ENCODE results near the gene BARX2. TPM values are rescaled to one million over a fixed set of nuclear protein-coding genes. Genes with fewer than 3 reads are reported as not detected.

The BARX2 gene
- polyA plus RNA-seq, 1 donor, result 0.31 TPM

DNA sequence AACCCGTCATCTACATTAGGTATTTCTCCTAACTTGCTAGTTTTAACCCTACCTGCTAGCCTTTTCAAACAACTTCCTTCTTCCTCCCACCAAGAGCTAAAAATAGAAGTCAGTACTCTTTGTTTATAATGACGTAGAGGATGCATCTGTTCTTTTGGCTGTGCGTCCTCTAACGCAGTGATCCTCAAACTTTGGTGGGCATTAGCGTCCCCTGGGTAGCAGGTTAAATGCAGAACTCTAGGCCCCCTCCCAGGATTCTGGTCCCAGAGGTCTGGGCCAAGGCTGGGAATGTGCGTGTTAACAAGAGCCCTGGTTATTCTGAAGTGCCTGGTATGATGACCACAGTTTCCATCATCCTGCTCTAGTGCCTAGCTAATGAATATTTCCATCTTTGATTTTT, 67.6 kb downstream of the BARX2 start:
- DNase-seq, result no peak

DNA sequence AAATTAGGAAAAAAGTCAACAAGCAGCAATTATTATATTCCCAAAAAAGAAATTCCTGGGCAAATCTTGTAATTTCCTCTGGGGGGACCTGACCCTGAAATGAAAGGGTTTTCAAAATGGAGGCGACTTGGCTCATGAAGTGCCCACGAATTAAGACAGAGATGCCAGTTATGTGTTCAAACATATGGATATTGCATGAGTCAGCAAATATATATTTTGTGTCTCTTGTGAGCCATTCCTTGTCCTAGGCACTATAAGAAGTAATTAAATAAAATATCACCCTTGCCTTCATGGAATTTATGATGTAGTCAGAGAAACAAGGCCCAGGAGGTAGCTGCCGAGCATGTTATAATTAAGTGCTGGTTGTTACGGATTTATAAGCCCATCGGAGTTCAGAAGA, 68.6 kb downstream of the BARX2 start:
- DNase-seq, result no peak

DNA sequence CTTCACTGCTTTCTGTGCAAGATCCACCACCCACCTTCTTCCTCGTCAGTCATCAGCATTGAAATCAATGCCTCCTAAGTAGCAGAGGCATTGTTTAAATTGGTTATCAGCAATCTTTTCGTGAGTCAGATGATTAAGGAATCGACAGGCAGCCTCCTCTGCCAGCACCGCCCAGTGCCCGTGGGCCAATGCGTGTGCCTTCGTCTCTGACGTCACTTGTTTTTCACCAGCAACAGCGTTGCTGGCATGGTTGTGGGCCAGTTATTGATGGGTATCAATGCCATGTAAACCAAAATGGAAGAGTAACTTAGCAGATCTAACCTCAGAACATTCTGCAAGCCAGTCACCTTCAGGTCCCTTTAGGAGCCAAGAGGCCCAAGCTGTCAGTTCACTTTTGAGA, 69.6 kb downstream of the BARX2 start:
- DNase-seq, result no peak

DNA sequence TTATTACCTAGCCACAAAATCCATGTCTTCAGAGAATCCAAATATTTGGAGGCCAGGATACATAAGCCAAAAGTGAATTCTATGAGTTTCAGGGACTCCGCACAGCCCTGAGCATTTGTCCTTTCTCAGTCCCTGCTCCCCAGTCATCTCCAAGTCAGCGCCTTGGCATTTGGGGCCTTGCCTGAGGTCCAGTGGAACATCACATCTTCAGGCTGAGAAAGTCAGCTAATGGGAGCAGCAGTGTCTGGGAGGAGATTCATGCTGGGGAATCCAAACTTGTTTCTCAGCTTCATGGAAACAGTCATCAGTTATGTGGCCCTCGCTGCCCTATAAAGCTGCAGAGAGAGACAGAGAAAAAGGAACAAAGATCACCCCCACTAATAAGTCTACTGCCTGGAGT, 70.9 kb downstream of the BARX2 start:
- no peak for DNase-seq

DNA sequence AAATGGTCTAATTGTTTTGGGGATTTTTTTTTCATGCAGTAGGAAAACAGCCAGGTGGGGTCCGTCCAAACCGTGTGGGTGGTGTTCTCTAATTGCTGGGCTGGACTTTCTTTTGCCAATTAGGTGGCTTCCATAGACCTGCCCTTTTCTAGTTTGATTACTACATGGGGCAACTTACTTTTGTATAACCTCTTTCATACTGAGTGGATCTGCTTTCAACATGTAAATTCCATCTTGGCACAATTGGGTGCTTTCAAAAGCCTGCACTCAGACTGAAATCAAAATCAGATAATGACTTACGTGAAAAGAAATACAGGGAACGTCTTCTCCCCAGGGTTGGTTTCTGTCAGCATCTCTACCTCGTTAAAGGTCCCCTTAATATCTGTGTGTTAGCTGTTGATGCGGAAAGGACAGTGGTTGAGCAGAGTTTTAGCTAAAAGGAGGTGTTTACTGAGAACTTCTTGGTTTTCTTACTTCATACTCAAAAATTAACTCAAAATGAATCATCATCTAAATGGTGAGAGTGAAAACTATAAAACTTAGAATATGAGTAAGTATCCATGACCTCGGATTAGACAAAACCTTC, 72.1 kb downstream of the BARX2 start:
- DNase-seq, result no peak

DNA sequence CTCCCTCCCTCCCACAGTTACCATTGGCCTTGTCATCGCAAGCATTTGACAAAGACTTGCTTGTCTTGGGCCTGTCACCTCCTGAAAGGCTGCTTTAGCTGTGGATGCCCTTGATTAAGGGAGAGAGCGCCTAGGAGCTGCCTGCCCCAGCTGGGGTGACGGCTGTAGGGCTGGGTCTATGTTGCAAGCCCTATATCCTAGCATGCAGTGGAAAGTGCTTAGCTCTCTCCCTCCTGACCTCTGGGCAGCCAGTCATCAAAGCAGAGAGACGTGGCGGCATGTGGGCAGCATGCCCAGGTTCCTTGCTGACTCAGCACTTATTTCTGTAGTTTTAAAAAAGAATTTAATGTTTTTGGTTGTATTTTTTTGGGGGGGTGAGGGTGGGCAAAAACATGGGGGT, 75.9 kb downstream of the BARX2 start:
- no peak for DNase-seq

DNA sequence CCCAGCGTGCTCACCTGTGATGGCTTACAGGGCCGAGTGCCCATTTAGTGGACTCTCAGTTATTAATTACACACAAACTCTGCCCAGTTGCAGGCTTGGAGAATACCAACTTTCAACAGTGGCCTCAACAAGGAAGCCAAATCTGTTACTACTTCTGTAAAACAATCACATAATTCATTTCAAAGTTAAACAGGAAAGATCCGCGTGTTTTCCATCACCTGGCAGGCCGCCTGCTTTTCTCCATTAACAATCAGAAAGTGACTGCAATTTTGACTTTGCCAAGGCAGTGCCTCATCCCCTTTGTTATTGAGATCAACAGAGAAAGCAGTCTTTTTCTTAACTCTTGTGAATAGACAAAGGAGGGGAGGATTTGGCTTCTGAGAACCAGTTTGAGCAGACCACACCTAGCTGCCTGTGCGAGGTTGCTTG, 77.7 kb downstream of the BARX2 start:
- no peak for DNase-seq

DNA sequence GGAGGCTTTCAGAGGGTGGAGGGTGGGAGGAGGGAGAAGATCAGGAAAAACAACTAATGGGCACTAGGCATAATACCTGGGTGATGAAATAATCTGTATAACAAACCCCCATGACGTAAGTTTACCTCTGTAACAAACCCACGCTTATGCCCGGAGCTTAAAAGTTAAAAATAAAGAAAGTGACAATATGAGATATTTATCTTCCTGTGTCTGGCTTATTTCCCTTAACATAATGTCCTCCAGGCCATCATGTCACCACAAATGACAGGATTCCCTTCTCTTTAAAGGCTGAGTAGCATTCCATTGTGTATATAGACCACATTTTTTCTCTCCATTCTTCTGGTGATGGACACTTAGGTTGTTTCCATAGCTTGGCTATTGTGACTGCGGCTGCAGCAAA, 79.5 kb downstream of the BARX2 start:
- no peak for DNase-seq

DNA sequence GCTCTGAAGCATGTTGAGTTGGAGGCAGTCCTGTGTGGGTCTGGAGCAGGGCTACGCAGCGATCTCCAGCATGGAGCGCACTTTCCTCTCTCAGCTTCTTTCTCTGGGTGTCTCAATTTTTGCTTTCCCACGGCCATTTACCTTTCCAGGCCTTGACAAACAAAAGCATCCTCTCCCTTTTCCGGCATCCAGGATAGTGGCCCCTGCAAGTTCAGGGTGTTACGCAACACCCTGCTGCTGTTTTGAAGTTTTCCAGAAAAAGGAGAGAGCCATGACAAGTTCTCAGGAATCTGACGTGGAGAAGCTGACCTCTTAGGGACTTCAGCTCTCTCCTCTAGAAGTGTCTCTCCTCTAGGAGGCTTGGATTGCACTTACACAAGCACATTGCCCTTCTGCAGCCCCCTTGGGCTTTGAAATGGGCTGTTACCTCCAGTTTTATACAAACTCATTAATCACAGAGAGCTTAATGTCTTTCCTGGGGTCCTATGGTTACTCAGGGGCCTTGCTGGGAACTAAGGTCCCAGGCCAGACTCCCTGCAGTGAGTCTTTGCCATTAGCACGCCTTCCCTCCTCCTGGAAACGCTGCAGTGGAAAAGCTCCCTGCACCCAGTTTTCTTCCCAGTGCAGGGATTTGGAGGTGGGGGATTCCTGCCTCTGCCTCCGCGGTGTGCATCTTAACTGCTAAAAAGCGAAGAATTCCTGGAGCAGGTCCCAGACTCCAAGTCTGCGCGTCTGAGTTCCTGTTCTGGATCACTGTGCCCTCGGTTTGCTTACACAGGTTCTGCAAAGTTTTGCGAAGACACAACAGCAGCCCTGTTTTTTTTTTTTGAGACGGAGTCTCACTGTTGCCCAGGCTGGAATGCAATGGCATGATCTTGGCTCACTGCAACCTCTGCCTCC, 80.4 kb downstream of the BARX2 start:
- no peak for DNase-seq

DNA sequence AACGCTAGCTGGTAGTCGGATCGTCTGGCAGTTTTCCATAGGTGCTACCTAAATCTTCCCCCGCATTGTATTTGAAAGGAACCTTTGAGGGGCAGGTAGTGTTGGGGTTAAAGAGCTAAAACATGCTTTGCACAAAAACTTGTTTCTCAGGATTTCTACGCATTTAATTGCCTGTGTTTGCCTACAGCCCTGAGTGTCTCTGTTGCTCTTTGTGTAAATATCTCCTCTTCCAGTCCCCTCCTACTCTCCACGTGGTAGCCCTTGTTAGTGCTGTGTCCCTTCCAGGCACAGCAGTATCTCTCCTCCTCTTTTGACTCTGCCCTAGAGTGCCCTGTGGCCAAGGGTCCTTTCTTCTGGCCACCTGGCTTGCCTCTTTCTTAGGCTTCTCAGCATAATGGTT, 81.7 kb downstream of the BARX2 start:
- DNase-seq, result no peak

DNA sequence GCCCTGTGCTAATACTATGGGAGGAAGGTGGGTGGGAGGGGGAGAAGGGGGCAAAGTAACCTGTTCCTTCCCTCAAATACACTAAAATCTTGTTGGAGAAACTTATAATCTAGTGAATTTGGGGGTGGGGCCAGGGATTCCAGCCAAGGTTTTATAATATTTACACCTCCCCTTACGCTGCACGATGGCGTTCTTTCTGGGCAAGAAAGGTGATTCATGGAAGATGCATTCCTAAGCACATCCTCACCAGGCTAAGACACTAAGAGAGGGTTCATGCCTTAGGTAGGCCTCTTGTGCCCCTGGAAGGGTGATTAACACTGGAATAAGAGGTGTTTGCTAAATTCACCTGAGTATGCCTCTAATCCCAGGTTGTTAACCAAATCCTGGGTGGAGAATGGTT, 82.6 kb downstream of the BARX2 start:
- DNase-seq, result no peak

DNA sequence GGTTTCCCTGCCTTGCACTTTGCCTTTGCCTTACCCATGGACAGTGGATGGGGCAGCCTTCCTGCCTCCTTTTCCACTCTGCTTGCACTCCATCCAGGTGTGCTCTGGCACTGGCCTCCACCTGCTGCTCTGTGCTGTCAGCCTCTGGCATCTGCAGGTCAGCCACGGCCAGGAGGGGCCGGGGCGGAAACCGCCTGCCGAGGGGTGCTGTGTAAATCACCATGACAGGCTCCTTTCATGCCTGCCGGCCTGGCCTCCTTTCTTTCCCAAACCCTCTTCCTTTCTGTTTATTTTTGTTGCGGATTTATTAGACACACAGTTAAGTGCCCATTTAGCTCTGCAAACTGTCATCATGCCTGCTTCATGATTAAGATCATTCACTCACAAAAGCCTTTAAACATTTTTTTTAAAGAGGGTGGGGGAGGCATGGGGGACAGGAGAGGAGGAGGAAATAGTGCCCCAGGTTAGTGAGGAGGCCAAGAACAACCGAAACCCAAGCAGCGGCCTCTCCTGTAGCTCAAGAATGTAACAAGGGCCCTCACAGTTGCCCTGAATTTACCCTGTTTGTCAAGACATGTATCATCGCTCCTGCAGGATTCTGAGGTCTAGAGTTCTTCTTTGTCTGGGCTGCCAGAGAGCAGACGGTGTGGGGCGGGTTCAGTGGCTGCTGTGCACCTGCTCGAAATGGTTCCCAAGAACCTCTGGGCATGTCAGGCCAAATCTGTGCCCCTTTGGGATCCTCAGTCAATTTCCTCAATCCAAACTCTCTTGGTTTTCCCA, 83.3 kb downstream of the BARX2 start:
- no peak for DNase-seq

DNA sequence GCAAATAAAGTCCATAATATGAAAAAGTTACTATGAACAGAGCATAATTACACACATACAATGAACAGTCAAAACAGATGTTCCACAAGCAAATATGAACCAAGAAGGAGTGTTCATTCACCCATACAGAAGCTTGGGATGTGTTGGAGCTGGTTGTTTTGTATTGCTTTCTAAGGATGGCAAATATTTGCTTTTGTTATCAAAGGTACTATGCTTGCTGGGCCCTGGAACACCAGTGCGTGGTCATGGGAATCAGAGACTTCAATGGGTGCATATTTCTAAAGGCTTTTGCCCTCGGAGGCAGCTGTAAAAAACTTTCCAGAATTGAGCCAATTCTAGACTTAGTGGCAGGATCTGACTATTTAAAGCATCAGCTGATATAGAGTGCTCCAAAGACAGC, 85.1 kb downstream of the BARX2 start:
- no peak for DNase-seq

DNA sequence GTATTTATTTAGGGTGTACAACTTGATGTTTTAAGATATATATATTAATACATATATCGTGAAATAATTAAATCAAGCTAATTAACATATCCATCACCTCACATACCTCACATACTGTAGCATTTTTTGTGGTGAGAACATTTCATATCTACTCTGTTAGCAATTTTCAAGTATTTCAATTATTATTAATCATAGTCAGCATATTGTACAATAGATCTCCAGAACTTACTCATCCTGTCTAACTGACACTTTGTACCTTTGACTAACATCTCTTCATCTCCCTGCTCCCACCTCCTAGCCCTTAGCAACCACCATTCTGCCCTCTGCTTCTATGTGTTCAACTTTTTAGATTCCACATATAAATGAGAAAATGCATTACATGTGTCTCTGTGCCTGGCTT, 108.4 kb downstream of the BARX2 start:
- no peak for DNase-seq

DNA sequence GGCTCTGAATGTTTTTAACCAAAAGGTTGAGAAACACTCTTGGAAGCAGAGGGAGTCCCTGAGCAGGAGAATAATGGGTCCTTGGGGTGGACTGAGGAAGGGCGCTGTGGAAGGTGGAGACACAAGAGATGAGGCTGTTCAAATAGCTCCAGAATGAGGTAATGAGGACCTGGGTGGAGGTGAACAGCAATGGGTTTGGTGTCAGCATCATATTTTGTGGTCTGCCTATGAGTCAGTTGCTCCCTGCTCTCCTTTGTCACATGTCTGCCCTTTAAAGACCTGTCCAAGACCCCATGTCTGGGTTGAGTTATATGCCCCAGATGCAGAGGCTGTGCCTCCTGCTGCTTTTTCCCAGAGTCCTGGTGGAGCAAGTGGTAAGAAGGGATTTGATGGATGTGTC, 113.6 kb downstream of the BARX2 start:
- no peak for DNase-seq

DNA sequence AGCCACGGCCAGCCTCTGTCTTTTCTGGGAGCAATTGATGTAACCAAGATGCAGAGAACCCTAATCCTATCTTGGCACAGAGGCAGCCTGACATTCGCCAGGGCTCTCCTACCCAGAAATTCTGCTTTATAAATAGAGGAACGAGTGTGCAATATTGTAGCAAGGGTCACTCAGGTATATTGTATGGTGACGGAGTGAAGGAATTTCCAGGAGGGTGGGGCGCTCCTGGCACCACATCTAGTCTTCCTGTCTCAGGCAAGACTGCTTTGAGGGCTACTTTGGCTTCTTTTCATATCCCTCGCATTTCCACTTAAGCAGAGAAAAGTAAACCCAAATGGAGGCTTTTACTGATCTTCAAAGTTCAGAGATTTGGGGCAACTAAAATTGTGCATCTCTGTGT, 114.4 kb downstream of the BARX2 start:
- DNase-seq, result no peak

DNA sequence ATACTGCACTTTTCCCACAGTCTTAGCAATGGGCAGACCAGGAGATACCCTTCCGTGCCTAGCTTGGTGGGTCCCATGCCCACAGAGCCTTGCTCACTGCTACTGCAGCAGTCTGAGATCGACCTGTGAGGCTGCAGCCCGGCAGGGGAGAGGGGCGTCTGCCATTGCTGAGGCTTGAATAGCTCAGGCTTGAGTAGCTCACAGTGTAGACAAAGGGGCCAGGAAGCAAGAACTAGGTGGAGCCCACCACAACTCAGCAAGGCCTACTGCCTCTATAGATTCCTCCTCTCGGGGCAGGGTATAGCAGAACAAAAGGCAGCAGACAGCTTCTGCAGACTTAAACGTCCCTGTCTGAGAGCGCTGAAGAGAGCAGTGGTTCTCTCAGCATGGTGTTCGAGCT, 118.1 kb downstream of the BARX2 start:
- DNase-seq, result no peak

Other genes starting within 250 kb of the BARX2 start
- gene ARHGAP32, start 183.5 kb upstream of the BARX2 start, polyA plus RNA-seq (ENCODE audit: insufficient read length), result 18.4 TPM

All from hindlimb muscle (tissue), 1 donor.